Mesothelial cell of epicardium (in vitro differentiated cells): ENCODE measurements around the gene KREMEN1. TPM values are rescaled to one million over a fixed set of nuclear protein-coding genes. Genes with fewer than 3 reads are reported as not detected.
A peak's percentile ranks its signal among the peaks of the same experiment; 100 is the strongest.

ENCODE experiments used
- DNase-seq, 2 experiments: peaks; one replicate each; pipeline ENCODE4 v3.0.0; 2021; ENCODE audit warnings: low spot score in 2 of 2; ENCODE audit not compliant: unreplicated experiment in 2 of 2
- H3K27ac Mint-ChIP-seq: 2 replicates; pipeline ENCODE4 v1.8.0; 2021; ENCODE audit warnings: mixed read lengths
- H3K27me3 Mint-ChIP-seq: 2 replicates; pipeline ENCODE4 v1.8.0; 2021; ENCODE audit warnings: low read depth, mixed read lengths
- H3K36me3 Mint-ChIP-seq: 2 replicates; pipeline ENCODE4 v1.8.0; 2021; ENCODE audit warnings: mixed read lengths
- H3K4me1 Mint-ChIP-seq: 2 replicates; pipeline ENCODE4 v1.8.0; 2021; ENCODE audit warnings: mixed read lengths
- H3K4me3 Mint-ChIP-seq: 2 replicates; pipeline ENCODE4 v1.8.0; 2021; ENCODE audit warnings: mild to moderate bottlenecking, moderate library complexity, mixed read lengths
- H3K9me3 Mint-ChIP-seq: 2 replicates; pipeline ENCODE4 v1.8.0; 2021; ENCODE audit warnings: mixed read lengths
- total RNA-seq: library from RNA; stranded (reverse); gene quantifications from 3 replicates; pipeline ENCODE4 v1.2.1, GENCODE V29; 2021
- TF ChIP-seq, protein P1 (sequence below): fragments of 200-600 bp; sonication (generic); IDR thresholded peaks from one replicate; pipeline ENCODE4 v1.5.0; 2021; ENCODE audit warnings: antibody characterized with exemption; ENCODE audit not compliant: unreplicated experiment

Gene KREMEN1
- total RNA-seq, 1 donor from 2014 or later, result 24.4 TPM

DNA sequence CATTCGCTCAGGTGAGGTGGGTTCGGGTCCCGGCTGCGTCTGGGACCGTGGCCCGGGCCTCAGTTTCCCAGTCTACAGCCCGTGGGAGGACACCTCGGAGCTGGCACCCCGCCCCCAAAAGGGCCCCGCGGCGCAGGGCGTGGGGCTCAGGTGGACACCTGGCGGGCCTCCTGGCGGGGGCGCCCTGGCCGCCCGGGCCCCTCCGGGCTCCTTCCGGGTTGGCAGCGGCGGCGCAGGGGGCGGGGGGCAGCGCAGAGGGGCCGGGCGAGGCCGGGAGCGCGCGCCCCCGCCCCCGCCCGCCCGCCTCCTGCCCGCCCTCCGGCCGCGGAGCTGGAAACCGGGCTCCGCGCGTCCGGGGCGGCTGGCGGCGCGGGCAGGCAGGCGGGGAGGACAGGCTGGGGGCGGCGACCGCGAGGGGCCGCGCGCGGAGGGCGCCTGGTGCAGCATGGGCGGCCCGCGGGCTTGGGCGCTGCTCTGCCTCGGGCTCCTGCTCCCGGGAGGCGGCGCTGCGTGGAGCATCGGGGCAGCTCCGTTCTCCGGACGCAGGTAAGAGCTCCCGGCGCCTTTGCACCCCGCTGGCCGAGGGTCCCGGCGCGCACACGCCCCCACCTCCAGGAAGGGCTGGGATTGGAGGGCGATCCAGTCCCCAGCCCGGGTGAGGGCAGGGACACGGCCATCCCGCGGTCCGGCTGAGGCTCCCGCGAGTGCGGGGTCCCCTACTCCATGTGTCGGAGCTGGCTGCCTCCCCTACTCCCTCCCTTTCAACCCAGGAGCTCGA, 132.9 kb downstream of the KREMEN1 start, which contains the start of gene EMID1:
EMID1 (plus strand) TSS at position 303 of the 778 bp plus-strand sequence; CDS start at position 446, 143 bp downstream.
- H3K4me3 Mint-ChIP-seq, result peak within 1 kb of the TSS; percentile 86
- DNase-seq, result peak; percentile 58 to 65
- no peaks in the 10 kb centered on the region for H3K9me3 Mint-ChIP-seq
- H3K27me3 Mint-ChIP-seq, result no peaks in the 10 kb centered on the region
- H3K4me1 Mint-ChIP-seq, result peaks cover 23% of the 10 kb centered on the region
- no peaks in the 10 kb centered on the region for H3K36me3 Mint-ChIP-seq
- TF ChIP-seq, protein P1, sequence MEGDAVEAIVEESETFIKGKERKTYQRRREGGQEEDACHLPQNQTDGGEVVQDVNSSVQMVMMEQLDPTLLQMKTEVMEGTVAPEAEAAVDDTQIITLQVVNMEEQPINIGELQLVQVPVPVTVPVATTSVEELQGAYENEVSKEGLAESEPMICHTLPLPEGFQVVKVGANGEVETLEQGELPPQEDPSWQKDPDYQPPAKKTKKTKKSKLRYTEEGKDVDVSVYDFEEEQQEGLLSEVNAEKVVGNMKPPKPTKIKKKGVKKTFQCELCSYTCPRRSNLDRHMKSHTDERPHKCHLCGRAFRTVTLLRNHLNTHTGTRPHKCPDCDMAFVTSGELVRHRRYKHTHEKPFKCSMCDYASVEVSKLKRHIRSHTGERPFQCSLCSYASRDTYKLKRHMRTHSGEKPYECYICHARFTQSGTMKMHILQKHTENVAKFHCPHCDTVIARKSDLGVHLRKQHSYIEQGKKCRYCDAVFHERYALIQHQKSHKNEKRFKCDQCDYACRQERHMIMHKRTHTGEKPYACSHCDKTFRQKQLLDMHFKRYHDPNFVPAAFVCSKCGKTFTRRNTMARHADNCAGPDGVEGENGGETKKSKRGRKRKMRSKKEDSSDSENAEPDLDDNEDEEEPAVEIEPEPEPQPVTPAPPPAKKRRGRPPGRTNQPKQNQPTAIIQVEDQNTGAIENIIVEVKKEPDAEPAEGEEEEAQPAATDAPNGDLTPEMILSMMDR, result no peak
- H3K27ac Mint-ChIP-seq, result peak within 1 kb of the TSS; percentile 17

DNA sequence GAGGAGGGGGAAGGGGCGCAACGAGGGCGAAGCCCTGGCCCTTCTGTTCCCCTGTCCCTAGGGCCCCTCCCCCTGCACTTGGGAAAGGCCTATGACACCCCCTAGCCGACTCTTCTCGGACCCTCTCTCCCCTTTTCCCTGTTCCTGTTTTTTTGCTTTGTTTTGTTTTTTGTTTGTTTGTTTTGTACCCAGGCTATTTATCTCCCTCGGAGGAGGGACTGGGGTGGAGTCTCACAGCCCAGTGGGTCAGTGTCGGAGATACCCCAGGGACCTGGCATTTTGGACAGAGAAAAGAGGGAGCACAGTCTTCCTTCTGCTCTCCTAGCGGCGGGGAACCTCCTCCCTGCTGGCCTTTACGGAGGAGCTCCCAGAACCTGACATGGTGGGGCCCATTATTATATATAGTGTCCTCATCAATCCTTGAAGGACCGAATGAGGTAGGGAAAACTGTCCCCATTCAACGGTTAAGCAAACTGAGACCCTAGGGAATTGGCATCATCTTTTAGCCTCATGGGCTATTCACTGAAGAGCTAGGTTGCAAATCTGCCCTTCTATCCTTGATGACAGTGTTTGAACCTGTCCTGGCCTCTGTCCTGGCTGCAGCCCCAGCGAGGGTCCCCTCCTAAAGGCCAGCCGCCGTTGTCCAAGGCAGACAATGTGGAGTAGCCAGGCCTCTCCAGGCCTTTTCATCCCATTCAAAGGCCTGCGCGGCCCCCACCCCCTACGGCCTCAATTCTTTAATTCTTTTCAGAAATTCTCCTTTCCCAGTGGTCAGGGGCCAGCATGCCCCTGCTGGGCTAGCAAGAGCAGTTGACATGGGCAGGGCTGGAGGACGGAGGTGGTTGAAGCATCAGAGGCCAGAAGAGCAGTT, 133.8 kb downstream of the KREMEN1 start:
- Mint-ChIP-seq H3K27me3 (no peaks in the 10 kb centered on the region), H3K4me3 (peak overlapping the region; percentile 86), H3K27ac (no peak overlapping the region), H3K9me3 (no peaks in the 10 kb centered on the region), H3K36me3 (no peaks in the 10 kb centered on the region), H3K4me1 (peaks cover 23% of the 10 kb centered on the region)
- TF ChIP-seq, protein P1, result no peak
- no peak for DNase-seq

- peak overlapping the region; percentile 6 for H3K4me3 Mint-ChIP-seq
- no peak for DNase-seq
- no peaks in the 10 kb centered on the region for H3K36me3 Mint-ChIP-seq
- peaks cover 17% of the 10 kb centered on the region for H3K4me1 Mint-ChIP-seq
- H3K27ac Mint-ChIP-seq, result no peak overlapping the region
- TF ChIP-seq, protein P1, result no peak
- H3K9me3 Mint-ChIP-seq, result no peaks in the 10 kb centered on the region
- H3K27me3 Mint-ChIP-seq, result no peaks in the 10 kb centered on the region
Observed at GRCh38 chr22:29207243-29207550, 134.4 kb downstream of the KREMEN1 start.

- H3K27me3 Mint-ChIP-seq, result no peaks in the 10 kb centered on the region
- no peak for DNase-seq
- no peaks in the 10 kb centered on the region for H3K36me3 Mint-ChIP-seq
- TF ChIP-seq, protein P1, result no peak
- no peak overlapping the region for H3K27ac Mint-ChIP-seq
- H3K9me3 Mint-ChIP-seq, result no peaks in the 10 kb centered on the region
- peaks cover 13% of the 10 kb centered on the region for H3K4me1 Mint-ChIP-seq
- H3K4me3 Mint-ChIP-seq, result no peak overlapping the region
Observed at GRCh38 chr22:29207562-29208501, 135.0 kb downstream of the KREMEN1 start.

GRCh38 chr22:29208502-29208862, 135.6 kb downstream of the KREMEN1 start:
- DNase-seq, result no peak
- Mint-ChIP-seq H3K4me3 (no peak overlapping the region), H3K27ac (no peak overlapping the region), H3K4me1 (peaks cover 13% of the 10 kb centered on the region), H3K27me3 (no peaks in the 10 kb centered on the region), H3K36me3 (no peaks in the 10 kb centered on the region), H3K9me3 (no peaks in the 10 kb centered on the region)
- TF ChIP-seq, protein P1, result no peak
